Measurements from ENCODE around the gene CTU2. TPM values are rescaled to one million over a fixed set of nuclear protein-coding genes. Genes with fewer than 3 reads are reported as not detected.

The CTU2 gene
- total RNA-seq = 21.3 TPM
- long read RNA-seq, transcript CTU2-202 (15 exons, 1,751 nt) = major isoform, 12 of 26 reads
- long read RNA-seq, partial matches to known transcripts = 2 of 26 reads
- long read RNA-seq, other reads (novel, unspliced or antisense) = 9 of 26 reads

GRCh38 chr16:88706229-88706964 is at the start of gene CTU2, which contains the start of gene RNF166:
Gene CTU2, plus strand, starts transcription at chr16:88706503. Its CDS starts 28 bp downstream, at chr16:88706531.
Gene RNF166, minus strand, starts transcription at chr16:88706408. Its CDS starts 83 bp downstream, at chr16:88706325.
- intact Hi-C loops (cut with DNase I) = no loop called here
- Histone ChIP-seq H3K27me3 (no peaks in the 10 kb centered on the region), H3K4me3 (peak within 1 kb of the TSS; percentile 99), H3K36me3 (no peaks in the 10 kb centered on the region), H3K9me3 (no peaks in the 10 kb centered on the region), H3K4me1 (peaks cover 49% of the 10 kb centered on the region), H3K27ac (peak within 1 kb of the TSS; percentile 84)
- DNase-seq = peak; percentile 96
- ATAC-seq = peak; percentile 84
- no peak for TF ChIP-seq CTCF (IDR thresholded peaks at IDR 0.05)

GRCh38 chr16:88657371-88657770 is 48.9 kb upstream of the CTU2 start:
- no peak for DNase-seq
- no peak overlapping the region for H3K4me3 ChIP-seq
- peaks cover 34% of the 10 kb centered on the region for H3K36me3 ChIP-seq
- H3K27ac ChIP-seq = no peak overlapping the region
- intact Hi-C loops (cut with DNase I) = no loop called here
- TF ChIP-seq CTCF (IDR thresholded peaks at IDR 0.05) = no peak
- no peaks in the 10 kb centered on the region for H3K9me3 ChIP-seq
- ATAC-seq = no peak
- no peaks in the 10 kb centered on the region for H3K27me3 ChIP-seq
- peaks cover 13% of the 10 kb centered on the region for H3K4me1 ChIP-seq

GRCh38 chr16:88658714-88659113 is 47.6 kb upstream of the CTU2 start:
- TF ChIP-seq CTCF (IDR thresholded peaks at IDR 0.05) = no peak
- Histone ChIP-seq H3K36me3 (peaks cover 34% of the 10 kb centered on the region), H3K4me3 (no peak overlapping the region), H3K27me3 (no peaks in the 10 kb centered on the region), H3K9me3 (no peaks in the 10 kb centered on the region), H3K27ac (no peak overlapping the region), H3K4me1 (peaks cover 13% of the 10 kb centered on the region)
- peak; percentile 60 for DNase-seq
- ATAC-seq = no peak
- intact Hi-C loops (cut with DNase I) = no loop called here

GRCh38 chr16:88659160-88659559 is 47.1 kb upstream of the CTU2 start:
- H3K9me3 ChIP-seq = no peaks in the 10 kb centered on the region
- DNase-seq = no peak
- no peaks in the 10 kb centered on the region for H3K27me3 ChIP-seq
- intact Hi-C loops (cut with DNase I) = no loop called here
- no peak overlapping the region for H3K4me3 ChIP-seq
- H3K4me1 ChIP-seq = peaks cover 13% of the 10 kb centered on the region
- TF ChIP-seq CTCF (IDR thresholded peaks at IDR 0.05) = no peak
- H3K27ac ChIP-seq = no peak overlapping the region
- H3K36me3 ChIP-seq = peaks cover 34% of the 10 kb centered on the region
- ATAC-seq = no peak

GRCh38 chr16:88661468-88661867 is 44.8 kb upstream of the CTU2 start:
- Histone ChIP-seq H3K4me1 (peaks cover 17% of the 10 kb centered on the region), H3K27me3 (no peaks in the 10 kb centered on the region), H3K27ac (no peak overlapping the region), H3K36me3 (peaks cover 13% of the 10 kb centered on the region), H3K9me3 (no peaks in the 10 kb centered on the region), H3K4me3 (peak overlapping the region; percentile 78)
- DNase-seq (no peak), ATAC-seq (no peak)
- no peak for TF ChIP-seq CTCF (IDR thresholded peaks at IDR 0.05)
- intact Hi-C loops (cut with DNase I) = no loop called here

Measured in upper lobe of right lung (tissue), 1 donor.